Spleen (tissue), 11 donors: ENCODE results near the gene NELFCD. TPM values are rescaled to one million over a fixed set of nuclear protein-coding genes. Genes with fewer than 3 reads are reported as not detected.

ENCODE experiments used
- DNase-seq: peaks from one replicate; pipeline ENCODE4 v3.0.0-alpha.2; 2020
- H3K27ac ChIP-seq, 8 donors: fragments of 200-600 bp; sonication (generic) in 7 of 8; 1 replicate in 4 of 8; 2 replicates in 4 of 8; pipeline versions ENCODE4 v1.5.0 to v1.8.0; 2016 to 2021; ENCODE audit warnings: inconsistent platforms in 4 of 8, mild to moderate bottlenecking in 4 of 8, moderate library complexity in 1 of 8
- H3K27me3 ChIP-seq, 7 donors: fragments of 200-600 bp; sonication (generic) in 6 of 7; replicated peaks in 1 of 7; 1 replicate in 4 of 7; 2 replicates in 3 of 7; pipeline versions ENCODE4 v1.5.0 to v1.8.0; 2016 to 2021; ENCODE audit warnings: inconsistent platforms in 3 of 7, mild to moderate bottlenecking in 1 of 7
- H3K36me3 ChIP-seq, 6 donors: fragments of 200-600 bp; sonication (generic) in 5 of 6; 1 replicate in 4 of 6; 2 replicates in 2 of 6; pipeline versions ENCODE4 v1.5.0 to v1.8.0; 2016 to 2021; ENCODE audit warnings: inconsistent platforms in 2 of 6
- H3K4me1 ChIP-seq, 6 donors: fragments of 200-600 bp; sonication (generic) in 5 of 6; 1 replicate in 3 of 6; 2 replicates in 3 of 6; pipeline versions ENCODE4 v1.5.0 to v1.8.0; 2016 to 2021; ENCODE audit warnings: inconsistent platforms in 3 of 6
- H3K4me3 ChIP-seq, 8 donors: fragments of 200-600 bp; sonication (generic) in 7 of 8; 1 replicate in 4 of 8; 2 replicates in 4 of 8; pipeline versions ENCODE4 v1.5.0 to v1.8.0; 2016 to 2021; ENCODE audit warnings: inconsistent platforms in 4 of 8, mild to moderate bottlenecking in 4 of 8, moderate library complexity in 2 of 8
- H3K9me3 ChIP-seq, 8 donors: fragments of 200-600 bp; sonication (generic) in 7 of 8; 1 replicate in 4 of 8; 2 replicates in 4 of 8; pipeline versions ENCODE4 v1.5.0 to v1.8.0; 2016 to 2021; ENCODE audit warnings: inconsistent platforms in 4 of 8
- CTCF ChIP-seq, 11 experiments: fragments of 200-600 bp in 7 of 11; fragments of 450-650 bp in 4 of 11; sonication (generic) in 4 of 11; IDR thresholded peaks in 8 of 11; conservative IDR thresholded peaks in 3 of 11; 1 replicate in 7 of 11; 2 replicates in 4 of 11; pipeline versions ENCODE4 v1.4.0 to v1.8.0; 2016 to 2021; ENCODE audit warnings: antibody characterized with exemption in 11 of 11, inconsistent platforms in 4 of 11, mild to moderate bottlenecking in 1 of 11
- POLR2A ChIP-seq, 3 donors: fragments of 450-650 bp; IDR thresholded peaks; one replicate each; pipeline ENCODE4 v1.5.1; 2017; ENCODE audit warnings: antibody characterized with exemption in 3 of 3, mild to moderate bottlenecking in 1 of 3
- POLR2AphosphoS5 ChIP-seq, 3 donors: sonication (generic); formaldehyde crosslinking; IDR thresholded peaks; one replicate each; pipeline ENCODE4 v1.5.1; 2017; ENCODE audit warnings: antibody characterized with exemption in 3 of 3
- WGBS, 5 donors: extraction: QIAGEN DNeasy Blood & Tissue Kit in 3 of 5; methylation state at CpG; one replicate each; pipeline versions ENCODE4 v1.1.5 to v1.1.7; 2013 to 2018; 5-methylcytosine and 5-hydroxymethylcytosine counted together
- intact Hi-C: fragments of 100-400 bp; cut with DNase I; formaldehyde crosslinking; loops from one replicate; pipeline ENCODE4 v1.15.0; 2023; ENCODE audit warnings: low total_unique reads
- polyA plus RNA-seq, 3 donors: library from polyadenylated mRNA; stranded (reverse); fragments of 200-250 nt; gene quantifications; one replicate each; pipeline ENCODE4 v1.2.1, GENCODE V29; 2013
- total RNA-seq, 7 donors: library from RNA; depleted of rRNA in 3 of 7; stranded (reverse); fragments of >200 nt in 3 of 7; fragmentation: NEBNext Ultra II Directional in 4 of 7; extraction: Animal tissue kit (Norgen Biotek cat#: 25700) in 4 of 7; gene quantifications; one replicate each; pipeline versions ENCODE4 v1.1.0 to v1.2.1, GENCODE V29; 2016 to 2021
- donor health status: healthy with polysubstance abuse.
- donor health status: DM: no; HTN: no; CAD: no; lungs with moderate emphysema.
- donor health status: DM: no; HTN: no; CAD: no.
- donor health status: Bipolar disorder and iron deficiency.
- donor health status: healthy.
- donor health status: DM: no; HTN: no; CAD: no.
- donor health status: DM: yes; HTN: yes; CAD: no.

NELFCD gene
- total and polyA plus RNA-seq, 10 donors: 38.4 to 78.3 (median 58.6) TPM

DNA sequence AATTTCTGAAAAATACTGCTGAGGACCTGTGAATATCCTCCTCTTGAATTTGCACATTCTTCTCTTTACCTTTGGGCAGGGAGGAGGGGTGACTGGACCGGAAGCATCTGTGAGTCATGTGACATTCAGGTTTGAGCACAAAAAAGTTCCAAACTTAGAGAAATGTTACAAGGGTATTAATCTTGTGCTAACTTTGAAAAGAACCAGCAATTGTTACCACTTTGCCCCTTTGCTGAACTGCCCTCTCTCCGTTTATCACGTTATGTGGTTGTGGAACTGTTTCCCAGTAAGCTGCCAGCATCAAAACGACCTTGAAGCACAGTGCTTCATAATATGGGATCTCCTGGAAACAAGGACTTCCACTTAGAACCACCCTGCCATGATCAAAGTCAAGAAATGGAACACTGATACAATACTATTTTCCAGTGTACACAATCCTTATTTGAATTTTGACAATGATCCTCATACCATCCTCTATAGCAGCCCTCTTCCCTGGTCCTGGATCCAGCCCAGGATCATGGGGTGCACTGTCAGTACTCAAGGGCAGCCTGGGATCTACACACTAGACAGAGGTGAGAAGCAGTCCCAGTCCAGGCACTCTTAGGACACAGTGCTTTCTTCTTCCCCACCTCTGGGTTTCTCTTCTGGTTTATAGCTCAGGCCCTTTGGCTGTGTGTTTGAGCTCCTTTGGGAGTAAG lies 35.9 kb downstream of the NELFCD start:
- H3K9me3 ChIP-seq: no peaks in the 10 kb centered on the region
- 19 to 29% (median 21%) methylated on average over 4 of the region's 4 CpGs for WGBS, 5 donors
- intact Hi-C loops: no loop called here
- H3K36me3 ChIP-seq: peaks cover 0 to 19% (median under 1%) of the 10 kb centered on the region in 6 donors
- no peak overlapping the region for H3K4me3 ChIP-seq
- DNase-seq: no peak
- peak overlapping the region in 7 of 8 donors; percentile 20 to 72 (median 34) for H3K27ac ChIP-seq
- TF ChIP-seq POLR2AphosphoS5 (IDR thresholded peaks at IDR 0.05) (no peak), POLR2A (IDR thresholded peaks at IDR 0.05) (no peak), CTCF (IDR thresholded peaks at IDR 0.05 in 8 of 11, conservative IDR thresholded peaks at IDR 0.05 in 3 of 11) (no peak)
- no peaks in the 10 kb centered on the region for H3K27me3 ChIP-seq
- peaks cover 9 to 49% (median 27%) of the 10 kb centered on the region in 6 donors for H3K4me1 ChIP-seq

DNA sequence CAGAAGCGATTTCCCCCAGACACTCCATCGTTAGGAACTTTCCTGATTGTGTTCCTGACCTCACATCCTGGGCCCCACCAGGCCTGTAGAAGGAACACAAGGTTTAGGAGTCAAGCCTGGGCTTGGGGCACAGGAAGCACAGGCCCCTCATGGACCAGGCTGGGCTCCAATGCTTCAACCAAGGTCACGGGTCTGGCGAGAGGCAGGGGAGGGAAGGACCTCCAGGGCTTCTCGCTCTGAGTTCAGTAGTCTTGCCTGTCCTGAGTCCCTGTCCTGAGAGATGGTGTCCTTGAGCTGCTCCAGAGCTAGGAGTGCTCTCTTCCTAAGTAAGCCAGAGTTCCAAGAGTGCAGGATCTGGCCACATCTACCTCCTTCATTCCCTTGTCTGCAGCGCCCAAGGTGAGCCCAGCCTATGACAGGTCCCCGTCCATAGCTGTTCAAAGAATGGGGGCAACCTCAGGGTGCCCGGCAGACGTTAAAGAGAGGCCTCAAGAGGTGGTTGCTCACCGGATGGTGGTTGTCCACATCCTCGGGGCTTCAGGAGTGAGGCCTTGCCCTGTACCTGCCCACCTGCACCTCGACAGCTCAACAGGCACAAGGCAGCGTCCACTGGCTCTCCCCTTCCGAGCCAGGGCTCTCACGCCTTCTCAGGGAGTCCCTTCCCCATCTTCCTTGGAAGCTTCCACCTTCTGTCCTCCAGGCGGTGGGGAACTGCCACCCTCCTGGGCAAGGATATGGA lies 36.6 kb downstream of the NELFCD start:
- Histone ChIP-seq H3K4me1 (peaks cover 9 to 47% (median 27%) of the 10 kb centered on the region in 6 donors), H3K36me3 (peaks cover 0 to 26% (median 5%) of the 10 kb centered on the region in 6 donors), H3K27ac (peak overlapping the region in 6 of 8 donors; percentile 20 to 72 (median 40)), H3K9me3 (no peaks in the 10 kb centered on the region), H3K4me3 (no peak overlapping the region), H3K27me3 (no peaks in the 10 kb centered on the region)
- intact Hi-C loops: no loop called here
- DNase-seq: peak; percentile 75
- peak in 1 of 3 donors; percentile 35 for TF ChIP-seq POLR2AphosphoS5 (IDR thresholded peaks at IDR 0.05)
- TF ChIP-seq CTCF (IDR thresholded peaks at IDR 0.05 in 8 of 11, conservative IDR thresholded peaks at IDR 0.05 in 3 of 11): no peak
- TF ChIP-seq POLR2A (IDR thresholded peaks at IDR 0.05): no peak
- WGBS, 5 donors: 82 to 94% (median 86%) methylated on average over 14 to 16 of the region's 16 CpGs

DNA sequence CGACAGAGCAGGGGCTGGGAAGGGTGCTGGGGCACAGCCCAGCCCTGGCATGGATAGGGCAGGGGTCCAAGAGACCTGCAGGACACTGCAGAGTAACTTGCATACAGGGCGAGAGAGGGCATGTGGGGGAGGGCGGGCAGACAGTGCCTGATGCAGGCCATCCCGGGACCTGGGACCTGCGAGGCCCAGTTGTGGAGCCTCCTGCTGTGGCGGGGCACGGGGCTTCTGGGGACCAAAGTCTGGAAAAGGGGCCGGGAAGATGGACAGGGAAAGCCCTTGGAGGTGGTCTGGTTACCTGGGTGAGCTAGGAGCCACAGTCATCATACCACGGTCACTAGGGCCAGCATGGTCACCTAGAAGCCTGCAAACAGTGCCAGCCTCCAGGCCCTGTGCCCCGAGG lies 37.8 kb downstream of the NELFCD start:
- no peak for TF ChIP-seq CTCF (IDR thresholded peaks at IDR 0.05 in 8 of 11, conservative IDR thresholded peaks at IDR 0.05 in 3 of 11)
- peak in 1 of 3 donors; percentile 35 for TF ChIP-seq POLR2AphosphoS5 (IDR thresholded peaks at IDR 0.05)
- Histone ChIP-seq H3K4me1 (peaks cover 9 to 41% (median 27%) of the 10 kb centered on the region in 6 donors), H3K4me3 (no peak overlapping the region), H3K9me3 (no peaks in the 10 kb centered on the region), H3K27me3 (no peaks in the 10 kb centered on the region), H3K36me3 (peaks cover 0 to 37% (median 17%) of the 10 kb centered on the region in 6 donors), H3K27ac (no peak overlapping the region)
- DNase-seq: peak; percentile 64
- WGBS, 5 donors: 88 to 94% (median 91%) methylated on average over 10 of the region's 10 CpGs
- intact Hi-C loops: no loop called here

DNA sequence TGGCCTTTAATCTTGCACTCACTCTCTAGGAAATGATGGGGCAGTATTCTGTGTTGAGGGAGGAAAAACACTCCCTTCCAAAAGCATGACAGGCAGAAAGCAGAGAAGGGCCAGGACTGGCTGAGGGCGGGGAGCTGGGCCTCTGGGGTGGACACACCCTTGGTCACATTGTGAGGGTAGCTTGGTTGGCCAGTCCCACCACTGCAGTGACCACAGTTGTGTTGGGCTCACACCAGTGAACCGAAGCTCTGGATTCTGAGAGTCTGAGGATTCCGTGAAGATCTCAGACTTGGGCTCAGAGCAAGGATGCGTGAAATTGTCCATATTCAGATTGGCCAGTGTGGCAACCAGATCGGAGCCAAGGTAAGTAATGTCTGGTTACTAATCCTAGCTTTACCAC lies 38.2 kb downstream of the NELFCD start, which contains the start of gene TUBB1:
TUBB1 (plus strand) TSS at position 213 of the 400 bp plus-strand sequence; CDS start at position 307, 94 bp downstream.
- 91 to 100% (median 95%) methylated on average over 5 of the region's 5 CpGs for WGBS, 5 donors
- TF ChIP-seq CTCF (IDR thresholded peaks at IDR 0.05 in 8 of 11, conservative IDR thresholded peaks at IDR 0.05 in 3 of 11) (no peak), POLR2A (IDR thresholded peaks at IDR 0.05) (no peak), POLR2AphosphoS5 (IDR thresholded peaks at IDR 0.05) (no peak)
- Histone ChIP-seq H3K27ac (no peak within 1 kb of the TSS), H3K4me3 (no peak within 1 kb of the TSS), H3K4me1 (peaks cover 9 to 37% (median 25%) of the 10 kb centered on the region in 6 donors), H3K27me3 (no peaks in the 10 kb centered on the region), H3K36me3 (peaks cover 0 to 41% (median 21%) of the 10 kb centered on the region in 6 donors), H3K9me3 (no peaks in the 10 kb centered on the region)
- peak; percentile 51 for DNase-seq
- intact Hi-C loops: no loop called here
